OCI-LY1 (cell line): Measurements from ENCODE around the gene CSTF1.

Experiments used
- H2AFZ ChIP-seq: fragments of 200-600 bp; sonication (generic), shearing (Covaris generic); 2 replicates; pipeline ENCODE4 v1.6.0; 2014; ENCODE audit warnings: antibody characterized with exemption, mild to moderate bottlenecking, low read length
- H3F3A ChIP-seq: fragments of 200-600 bp; sonication (generic), shearing (Covaris generic); 2 replicates; pipeline ENCODE4 v1.6.0; 2014; ENCODE audit warnings: mild to moderate bottlenecking, antibody characterized with exemption, low read length, moderate library complexity; ENCODE audit not compliant: insufficient read depth
- H3K27ac ChIP-seq: fragments of 200-600 bp; sonication (generic); 2 replicates; pipeline ENCODE4 v1.5.1; 2014; ENCODE audit warnings: low read length, mixed run types, mild to moderate bottlenecking, low read depth; ENCODE audit not compliant: poor library complexity, severe bottlenecking
- H3K27me3 ChIP-seq: fragments of 200-600 bp; sonication (generic); 2 replicates; pipeline ENCODE4 v1.6.0; 2014; ENCODE audit warnings: antibody characterized with exemption, mild to moderate bottlenecking, low read length, moderate library complexity; ENCODE audit not compliant: insufficient read depth
- H3K36me3 ChIP-seq: fragments of 200-600 bp; sonication (generic); 2 replicates; pipeline ENCODE4 v1.6.1; 2014; ENCODE audit warnings: mild to moderate bottlenecking, antibody characterized with exemption, low read length, moderate library complexity, mixed read lengths; ENCODE audit not compliant: insufficient read depth
- H3K4me1 ChIP-seq: fragments of 200-600 bp; sonication (generic); 2 replicates; pipeline ENCODE4 v1.5.1; 2014; ENCODE audit warnings: mild to moderate bottlenecking, low read length, moderate library complexity; ENCODE audit not compliant: insufficient read depth, severe bottlenecking
- H3K4me2 ChIP-seq: fragments of 200-600 bp; sonication (generic), shearing (Covaris generic); 2 replicates; pipeline ENCODE4 v1.6.1; 2014; ENCODE audit warnings: low read length
- H3K4me3 ChIP-seq: fragments of 200-600 bp; sonication (generic); 2 replicates; pipeline ENCODE4 v1.5.1; 2014; ENCODE audit warnings: low read length, low read depth, mild to moderate bottlenecking, mixed read lengths; ENCODE audit not compliant: poor library complexity, severe bottlenecking
- H3K79me2 ChIP-seq: fragments of 200-600 bp; shearing (Covaris generic); 2 replicates; pipeline ENCODE4 v1.6.1; 2016; ENCODE audit warnings: mixed run types, low read length, mixed read lengths; ENCODE audit not compliant: insufficient read depth
- H3K9ac ChIP-seq: fragments of 200-600 bp; sonication (generic), shearing (Covaris generic); 2 replicates; pipeline ENCODE4 v1.6.1; 2014; ENCODE audit warnings: mild to moderate bottlenecking, low read length, mixed read lengths
- H3K9me2 ChIP-seq: fragments of 200-600 bp; sonication (generic), shearing (Covaris generic); 2 replicates; pipeline ENCODE4 v1.6.1; 2014; ENCODE audit warnings: low read depth, mild to moderate bottlenecking, low read length, mixed read lengths
- H3K9me3 ChIP-seq: fragments of 200-600 bp; shearing (Covaris generic); 2 replicates; pipeline ENCODE4 v1.6.1; 2014; ENCODE audit warnings: low read length, mixed read lengths
- H4K20me1 ChIP-seq: fragments of 200-600 bp; sonication (generic), shearing (Covaris generic); 2 replicates; pipeline ENCODE4 v1.6.0; 2016; ENCODE audit warnings: mild to moderate bottlenecking, low read length; ENCODE audit not compliant: insufficient read depth
- EZH2 ChIP-seq: fragments of 200-600 bp; sonication (generic), shearing (Covaris generic); IDR thresholded peaks from 2 replicates; pipeline ENCODE4 v1.8.0; 2017; ENCODE audit warnings: borderline replicate concordance, mixed run types, mild to moderate bottlenecking, antibody characterized with exemption, low read length, moderate library complexity, mixed read lengths
- TF ChIP-seq, protein P1 (sequence below): fragments of 200-600 bp; sonication (generic), shearing (Covaris generic); IDR thresholded peaks from 2 replicates; pipeline ENCODE4 v1.5.1; 2017; ENCODE audit warnings: mild to moderate bottlenecking, antibody characterized with exemption, low read length, moderate library complexity, mixed read lengths

CSTF1 gene

GRCh38 chr20:56422076-56422823 lies 29.8 kb downstream of the CSTF1 start:
- no peak overlapping the region for H3K27ac ChIP-seq
- no peaks in the 10 kb centered on the region for H4K20me1 ChIP-seq
- H3K4me1 ChIP-seq = no peaks in the 10 kb centered on the region
- no peak overlapping the region for H2AFZ ChIP-seq
- no peaks in the 10 kb centered on the region for H3K27me3 ChIP-seq
- H3K4me3 ChIP-seq = no peak overlapping the region
- H3K36me3 ChIP-seq = no peaks in the 10 kb centered on the region
- no peak overlapping the region for H3K4me2 ChIP-seq
- H3K9me3 ChIP-seq = no peaks in the 10 kb centered on the region
- H3F3A ChIP-seq = no peaks in the 10 kb centered on the region
- H3K9ac ChIP-seq = no peak overlapping the region
- TF ChIP-seq EZH2 = no peak
- TF ChIP-seq, protein P1, sequence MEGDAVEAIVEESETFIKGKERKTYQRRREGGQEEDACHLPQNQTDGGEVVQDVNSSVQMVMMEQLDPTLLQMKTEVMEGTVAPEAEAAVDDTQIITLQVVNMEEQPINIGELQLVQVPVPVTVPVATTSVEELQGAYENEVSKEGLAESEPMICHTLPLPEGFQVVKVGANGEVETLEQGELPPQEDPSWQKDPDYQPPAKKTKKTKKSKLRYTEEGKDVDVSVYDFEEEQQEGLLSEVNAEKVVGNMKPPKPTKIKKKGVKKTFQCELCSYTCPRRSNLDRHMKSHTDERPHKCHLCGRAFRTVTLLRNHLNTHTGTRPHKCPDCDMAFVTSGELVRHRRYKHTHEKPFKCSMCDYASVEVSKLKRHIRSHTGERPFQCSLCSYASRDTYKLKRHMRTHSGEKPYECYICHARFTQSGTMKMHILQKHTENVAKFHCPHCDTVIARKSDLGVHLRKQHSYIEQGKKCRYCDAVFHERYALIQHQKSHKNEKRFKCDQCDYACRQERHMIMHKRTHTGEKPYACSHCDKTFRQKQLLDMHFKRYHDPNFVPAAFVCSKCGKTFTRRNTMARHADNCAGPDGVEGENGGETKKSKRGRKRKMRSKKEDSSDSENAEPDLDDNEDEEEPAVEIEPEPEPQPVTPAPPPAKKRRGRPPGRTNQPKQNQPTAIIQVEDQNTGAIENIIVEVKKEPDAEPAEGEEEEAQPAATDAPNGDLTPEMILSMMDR = no peak
- no peaks in the 10 kb centered on the region for H3K79me2 ChIP-seq
- H3K9me2 ChIP-seq = no peaks in the 10 kb centered on the region

- Histone ChIP-seq H4K20me1 (no peaks in the 10 kb centered on the region), H3K4me1 (no peaks in the 10 kb centered on the region), H3K9me3 (no peaks in the 10 kb centered on the region), H2AFZ (no peak overlapping the region), H3K4me3 (no peak overlapping the region), H3K9me2 (no peaks in the 10 kb centered on the region), H3K27me3 (no peaks in the 10 kb centered on the region), H3K79me2 (no peaks in the 10 kb centered on the region), H3K4me2 (no peak overlapping the region), H3K9ac (no peak overlapping the region), H3K36me3 (no peaks in the 10 kb centered on the region), H3K27ac (no peak overlapping the region), H3F3A (no peaks in the 10 kb centered on the region)
- TF ChIP-seq, protein P1 = no peak
- TF ChIP-seq EZH2 = no peak
Measured at GRCh38 chr20:56422824-56423189, 30.4 kb downstream of the CSTF1 start.

DNA sequence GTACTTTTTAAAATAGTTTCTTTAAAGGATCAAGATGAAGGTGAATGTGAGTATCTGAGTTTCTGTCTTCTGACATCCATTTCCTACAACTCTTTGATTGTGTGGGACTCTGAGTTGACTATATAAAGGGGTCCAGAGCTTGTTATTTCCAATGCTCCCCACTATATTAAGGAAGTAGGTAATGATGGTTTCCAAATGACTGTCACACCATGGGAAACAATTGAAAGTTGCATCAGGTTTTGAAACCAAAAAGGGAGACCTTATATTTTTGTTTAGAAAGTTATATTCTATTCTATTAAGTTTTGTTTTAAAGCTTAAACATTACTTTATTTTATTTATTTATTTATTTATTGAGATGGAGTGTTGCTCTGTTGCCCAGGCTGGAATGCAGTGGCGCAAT lies 30.8 kb downstream of the CSTF1 start:
- no peak overlapping the region for H3K4me2 ChIP-seq
- H3K4me3 ChIP-seq = no peak overlapping the region
- H3K9me2 ChIP-seq = no peaks in the 10 kb centered on the region
- H3K27me3 ChIP-seq = no peaks in the 10 kb centered on the region
- no peaks in the 10 kb centered on the region for H3K36me3 ChIP-seq
- H3K79me2 ChIP-seq = no peaks in the 10 kb centered on the region
- no peaks in the 10 kb centered on the region for H3K4me1 ChIP-seq
- no peak overlapping the region for H3K9ac ChIP-seq
- no peaks in the 10 kb centered on the region for H3F3A ChIP-seq
- no peaks in the 10 kb centered on the region for H3K9me3 ChIP-seq
- H4K20me1 ChIP-seq = no peaks in the 10 kb centered on the region
- H3K27ac ChIP-seq = no peak overlapping the region
- H2AFZ ChIP-seq = no peak overlapping the region
- TF ChIP-seq, protein P1 = no peak
- TF ChIP-seq EZH2 = no peak
